Heart left ventricle (tissue), 16 donors: ENCODE results near the gene KDM2A. TPM values are rescaled to one million over a fixed set of nuclear protein-coding genes. Genes with fewer than 3 reads are reported as not detected.

Experiments
- ATAC-seq, 4 donors: fragments of 200-7000 bp; cut with Tn5 transposase; one replicate each; pipeline ENCODE4 v1.9.1; 2020 to 2022; ENCODE audit warnings: moderate library complexity in 4 of 4, mild to moderate bottlenecking in 3 of 4, moderate number of reproducible peaks in 1 of 4
- DNase-seq, 5 donors: peaks; one replicate each; pipeline ENCODE4 v3.0.0-alpha.2; 2020
- H3K27ac ChIP-seq, 12 donors: fragments of 200-600 bp; sonication (generic) in 4 of 12; one replicate each; pipeline versions ENCODE4 v1.5.0 to v1.8.0; 2016 to 2022; ENCODE audit warnings: mild to moderate bottlenecking in 2 of 12
- H3K27me3 ChIP-seq, 9 donors: fragments of 200-600 bp; sonication (generic) in 2 of 9; one replicate each; pipeline versions ENCODE4 v1.5.1 to v1.8.0; 2016 to 2022; ENCODE audit warnings: mild to moderate bottlenecking in 3 of 9
- H3K36me3 ChIP-seq, 9 donors: fragments of 200-600 bp; sonication (generic) in 2 of 9; one replicate each; pipeline versions ENCODE4 v1.5.0 to v1.8.0; 2018 to 2022; ENCODE audit warnings: mild to moderate bottlenecking in 2 of 9
- H3K4me1 ChIP-seq, 12 donors: fragments of 200-600 bp; sonication (generic) in 4 of 12; one replicate each; pipeline versions ENCODE4 v1.5.0 to v1.8.0; 2016 to 2022; ENCODE audit warnings: mild to moderate bottlenecking in 3 of 12
- H3K4me3 ChIP-seq, 12 donors: fragments of 200-600 bp; sonication (generic) in 4 of 12; one replicate each; pipeline versions ENCODE4 v1.5.0 to v1.8.0; 2017 to 2022; ENCODE audit warnings: mild to moderate bottlenecking in 9 of 12, moderate library complexity in 4 of 12
- H3K9me3 ChIP-seq, 12 donors: fragments of 200-600 bp; sonication (generic) in 4 of 12; one replicate each; pipeline versions ENCODE4 v1.5.0 to v1.8.0; 2016 to 2022; ENCODE audit warnings: mild to moderate bottlenecking in 1 of 12
- POLR2A ChIP-seq, 2 donors: fragments of 450-650 bp; IDR thresholded peaks; one replicate each; pipeline ENCODE4 v1.6.1; 2017; ENCODE audit warnings: antibody characterized with exemption in 2 of 2, mild to moderate bottlenecking in 2 of 2, moderate library complexity in 2 of 2
- WGBS, 4 donors: extraction: QIAGEN DNeasy Blood & Tissue Kit in 2 of 4; methylation state at CpG; one replicate each; pipeline versions ENCODE4 v1.1.5 to v1.1.7; 2013 to 2018; 5-methylcytosine and 5-hydroxymethylcytosine counted together
- intact Hi-C, 10 donors: fragments of 100-400 bp; cut with DNase I; formaldehyde crosslinking; loops; one replicate each; pipeline versions ENCODE4 v1.11.1 to v1.14.2; 2022
- polyA plus RNA-seq, 2 donors: library from polyadenylated mRNA; stranded (reverse); fragments of 200-250 nt; gene quantifications; one replicate each; pipeline ENCODE4 v1.2.3, GENCODE V29; 2013
- total RNA-seq, 9 donors: library from RNA; depleted of rRNA in 2 of 9; stranded (reverse); fragments of >200 nt in 2 of 9; fragmentation: NEBNext Ultra II Directional in 3 of 9; extraction: Animal tissue kit (Norgen Biotek cat#: 25700) in 3 of 9; gene quantifications; one replicate each; pipeline versions ENCODE4 v1.1.0 to v1.2.4, GENCODE V29; 2016 to 2023
- TF ChIP-seq, protein P1 (sequence below), 12 donors: fragments of 200-600 bp; sonication (generic) in 4 of 12; IDR thresholded peaks; one replicate each; pipeline versions ENCODE4 v1.5.0 to v1.8.0; 2018 to 2022; ENCODE audit warnings: antibody characterized with exemption in 12 of 12, mild to moderate bottlenecking in 5 of 12
- donor health status: ischemic (EF 13 %, LVEDD 7.1; RV severe dilation, severe dysfunction).
- donor health status: healthy with polysubstance abuse.
- donor health status: DM: no; HTN: yes; CAD: no.
- donor health status: DM: no; HTN: no; CAD: no.
- donor health status: ischemic (EF 25% LVEDD 6.9; RV normal size, moderate dysfunction).
- donor health status: ischemic (EF 25% LVEDD 5.7; RV mildly dilated, moderate dysfunction).
- donor health status: healthy.
- donor health status: DM: yes; HTN: yes; CAD: no.
- donor health status: ischemic (EF 35%, LVEDD 5.7; RV mildly dilated, moderate dysfunction).
- donor health status: nonischemic (EF 11% LVEDD 7.7; RV severe dilation, severe dysfunction).
- donor health status: DM: yes; HTN: yes; CAD: no.
- donor health status: PGD.
- donor health status: ischemic (EF 29% LVEDD 5.4; RV normal size, mild dysfunction).
- donor health status: nonischemic (EF 23%, LVEDD 6.1; RV moderate dilation, normal function).

Gene KDM2A
- total and polyA plus RNA-seq, 11 donors, result 23.4 to 66.4 (median 37.3) TPM

GRCh38 chr11:67267188-67268080, 148.4 kb downstream of the KDM2A start:
- no peaks in the 10 kb centered on the region for H3K9me3 ChIP-seq
- TF ChIP-seq, protein P1, sequence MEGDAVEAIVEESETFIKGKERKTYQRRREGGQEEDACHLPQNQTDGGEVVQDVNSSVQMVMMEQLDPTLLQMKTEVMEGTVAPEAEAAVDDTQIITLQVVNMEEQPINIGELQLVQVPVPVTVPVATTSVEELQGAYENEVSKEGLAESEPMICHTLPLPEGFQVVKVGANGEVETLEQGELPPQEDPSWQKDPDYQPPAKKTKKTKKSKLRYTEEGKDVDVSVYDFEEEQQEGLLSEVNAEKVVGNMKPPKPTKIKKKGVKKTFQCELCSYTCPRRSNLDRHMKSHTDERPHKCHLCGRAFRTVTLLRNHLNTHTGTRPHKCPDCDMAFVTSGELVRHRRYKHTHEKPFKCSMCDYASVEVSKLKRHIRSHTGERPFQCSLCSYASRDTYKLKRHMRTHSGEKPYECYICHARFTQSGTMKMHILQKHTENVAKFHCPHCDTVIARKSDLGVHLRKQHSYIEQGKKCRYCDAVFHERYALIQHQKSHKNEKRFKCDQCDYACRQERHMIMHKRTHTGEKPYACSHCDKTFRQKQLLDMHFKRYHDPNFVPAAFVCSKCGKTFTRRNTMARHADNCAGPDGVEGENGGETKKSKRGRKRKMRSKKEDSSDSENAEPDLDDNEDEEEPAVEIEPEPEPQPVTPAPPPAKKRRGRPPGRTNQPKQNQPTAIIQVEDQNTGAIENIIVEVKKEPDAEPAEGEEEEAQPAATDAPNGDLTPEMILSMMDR (IDR thresholded peaks at IDR 0.05), result no peak
- no peak for TF ChIP-seq POLR2A (IDR thresholded peaks at IDR 0.05)
- H3K36me3 ChIP-seq, result peaks cover 0 to 24% (median 2%) of the 10 kb centered on the region in 9 donors
- intact Hi-C loops, result loop anchor here in 4 of 10 donors (2.0 to 5.0 kb wide), 4 partner anchors 21 to 120 kb away; partner anchors contain the start of genes ANKRD13D (in 1 of the 4) and SSH3 (in 1 of the 4)
- H3K4me1 ChIP-seq, result peaks cover 30 to 77% (median 66%) of the 10 kb centered on the region in 12 donors
- 15 to 18% (median 18%) methylated on average over 26 to 30 of the region's 30 CpGs for WGBS, 4 donors
- H3K27ac ChIP-seq, result peak overlapping the region; percentile 56 to 100 (median 90)
- DNase-seq, result peak in 3 of 5 donors; percentile 30 to 69 (median 52)
- H3K27me3 ChIP-seq, result no peaks in the 10 kb centered on the region
- peak overlapping the region; percentile 57 to 99 (median 94) for H3K4me3 ChIP-seq
- ATAC-seq, result peak in 1 of 4 donors; percentile 0

GRCh38 chr11:67268081-67268961, 149.3 kb downstream of the KDM2A start:
- Histone ChIP-seq H3K27me3 (no peaks in the 10 kb centered on the region), H3K36me3 (peaks cover 0 to 24% (median 2%) of the 10 kb centered on the region in 9 donors), H3K27ac (peak overlapping the region in 11 of 12 donors; percentile 83 to 100 (median 91)), H3K9me3 (no peaks in the 10 kb centered on the region), H3K4me1 (peaks cover 36 to 77% (median 67%) of the 10 kb centered on the region in 12 donors), H3K4me3 (peak overlapping the region in 10 of 12 donors; percentile 76 to 99 (median 94))
- TF ChIP-seq POLR2A (IDR thresholded peaks at IDR 0.05), result no peak
- TF ChIP-seq, protein P1 (IDR thresholded peaks at IDR 0.05), result no peak
- intact Hi-C loops, result loop anchor here in 3 of 10 donors (5.0 kb wide), 3 partner anchors 34 to 119 kb away; partner anchors contain the start of gene SSH3 (in 1 of the 3)
- 47 to 58% (median 57%) methylated on average over 21 of the region's 21 CpGs for WGBS, 4 donors
- DNase-seq (peak in 3 of 5 donors; percentile 28 to 62 (median 32)), ATAC-seq (no peak)

DNA sequence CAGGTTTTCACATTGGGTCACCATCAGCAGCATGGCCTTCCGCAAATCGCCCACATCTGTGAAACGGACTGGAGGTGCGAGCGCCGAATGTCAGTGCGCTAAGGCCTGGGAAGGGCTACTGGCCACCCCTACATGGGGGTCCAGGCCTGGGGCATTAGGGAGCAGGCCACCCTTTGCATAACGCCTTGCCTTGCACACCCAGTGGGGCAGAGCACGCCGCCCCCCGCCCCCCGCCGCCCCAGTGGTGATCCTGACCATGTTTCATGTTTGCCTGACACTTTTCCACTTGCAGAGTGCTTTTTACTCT, 149.9 kb downstream of the KDM2A start:
- 82 to 91% (median 86%) methylated on average over 9 to 13 of the region's 13 CpGs for WGBS, 4 donors
- Histone ChIP-seq H3K4me3 (peak overlapping the region in 8 of 12 donors; percentile 6 to 99 (median 94)), H3K36me3 (peaks cover 0 to 24% (median 2%) of the 10 kb centered on the region in 9 donors), H3K27me3 (no peaks in the 10 kb centered on the region), H3K4me1 (peaks cover 42 to 77% (median 73%) of the 10 kb centered on the region in 12 donors), H3K27ac (peak overlapping the region in 10 of 12 donors; percentile 68 to 100 (median 88)), H3K9me3 (no peaks in the 10 kb centered on the region)
- no peak for ATAC-seq
- no peak for TF ChIP-seq POLR2A (IDR thresholded peaks at IDR 0.05)
- TF ChIP-seq, protein P1 (IDR thresholded peaks at IDR 0.05), result no peak
- intact Hi-C loops, result loop anchor here in 3 of 10 donors (5.0 kb wide), 3 partner anchors 33 to 118 kb away; partner anchors contain the start of gene SSH3 (in 1 of the 3)
- DNase-seq, result peak in 3 of 5 donors; percentile 9 to 54 (median 22)
